ENCODE measurements around the gene CLEC10A. TPM values are rescaled to one million over a fixed set of nuclear protein-coding genes. Genes with fewer than 3 reads are reported as not detected.

The CLEC10A gene
- polyA plus RNA-seq, 1 donor (not counting 4 experiments of a cell fraction or from before 2014, with no cell fraction given) = not detected

DNA sequence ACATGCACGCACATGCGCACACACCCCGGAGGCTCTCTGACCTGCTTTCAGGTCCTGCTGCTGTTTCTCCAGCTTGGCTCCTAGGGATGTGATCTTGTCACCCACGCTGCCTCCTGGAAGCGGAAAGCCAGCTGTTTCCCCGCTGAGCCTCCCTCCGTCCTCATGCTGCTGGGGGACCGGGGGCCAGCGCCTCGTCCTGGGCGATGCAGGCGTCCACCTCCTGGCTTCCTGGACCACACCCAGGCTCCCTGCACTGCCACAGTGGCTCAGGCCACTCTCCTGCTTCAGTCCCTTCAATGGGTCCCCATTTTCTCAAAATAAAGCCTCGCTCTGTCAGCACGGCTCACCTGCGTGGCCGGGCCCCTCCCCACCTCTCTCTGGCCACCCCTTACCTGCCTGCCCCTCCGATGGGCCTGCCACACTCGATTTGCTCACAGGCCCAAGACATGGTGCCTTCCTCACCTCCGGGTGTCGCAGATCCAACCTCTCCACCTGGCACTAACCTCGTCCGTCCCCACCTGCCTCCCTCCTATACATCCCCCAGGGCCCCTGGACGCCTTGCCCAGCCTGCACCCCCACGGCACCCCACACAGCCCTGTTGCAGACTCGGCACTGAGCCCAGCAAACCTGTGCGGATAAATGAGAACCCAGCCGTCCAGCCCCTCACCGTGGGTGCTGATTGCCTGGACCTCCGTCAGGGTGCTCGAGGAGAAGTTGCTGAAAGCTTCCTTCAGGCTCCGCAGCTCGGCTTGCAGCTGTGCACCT is 27.9 kb upstream of the CLEC10A start:
- H3K4me3 ChIP-seq (ENCODE audit: control insufficient read depth in 2 of 3, extremely low read depth in 1 of 3, insufficient read depth in 2 of 3, low read depth in 1 of 3, low read length in 3 of 3) = no peak overlapping the region
- dilution Hi-C loops (cut with MboI; ENCODE audit: extremely low pct_ligation_motif_present, low sequenced_read_pairs) = no loop called here
- no peaks in the 10 kb centered on the region for H3K4me1 ChIP-seq (ENCODE audit: control insufficient read depth, extremely low read depth, insufficient read depth, low read length)
- no peak overlapping the region for H3K9ac ChIP-seq (ENCODE audit: control insufficient read depth, extremely low read depth, insufficient read depth, low read length)
- H3K9me1 ChIP-seq (ENCODE audit: control insufficient read depth, extremely low read depth, insufficient read depth, low read length) = no peaks in the 10 kb centered on the region
- H3K9me3 ChIP-seq (ENCODE audit: control insufficient read depth, low read depth, low read length) = no peaks in the 10 kb centered on the region
- no peak overlapping the region for H3K27ac ChIP-seq (ENCODE audit: control insufficient read depth, insufficient read depth, low read length)
- peaks cover 6% of the 10 kb centered on the region for H3K27me3 ChIP-seq (ENCODE audit: control insufficient read depth, extremely low read depth, insufficient read depth, low read length)
- H4K20me1 ChIP-seq (ENCODE audit: control insufficient read depth, extremely low read depth, insufficient read depth, low read length) = no peaks in the 10 kb centered on the region
- TF ChIP-seq CTCF (optimal IDR thresholded peaks at IDR 0.05 in 1 of 3, IDR thresholded peaks at IDR 0.05 in 1 of 3, conservative IDR thresholded peaks at IDR 0.05 in 1 of 3; ENCODE audit: extremely low read depth in 1 of 3, insufficient read depth in 2 of 3, low read length in 3 of 3) (no peak), EZH2 (IDR thresholded peaks at IDR 0.05; ENCODE audit: low read length) (no peak)
- FAIRE-seq (no peak), DNase-seq (ENCODE audit: low read depth, low spot score) (no peak)
- H2AFZ ChIP-seq (ENCODE audit: control insufficient read depth, low read length) = no peak overlapping the region
- H3K79me2 ChIP-seq (ENCODE audit: control insufficient read depth, insufficient read depth, low read length) = no peaks in the 10 kb centered on the region
- no peaks in the 10 kb centered on the region for H3K36me3 ChIP-seq (ENCODE audit: control insufficient read depth in 2 of 2, extremely low read depth in 1 of 2, insufficient read depth in 2 of 2, low read length in 2 of 2)
- H3K4me2 ChIP-seq (ENCODE audit: control insufficient read depth, extremely low read depth, insufficient read depth, low read depth, low read length) = no peak overlapping the region

DNA sequence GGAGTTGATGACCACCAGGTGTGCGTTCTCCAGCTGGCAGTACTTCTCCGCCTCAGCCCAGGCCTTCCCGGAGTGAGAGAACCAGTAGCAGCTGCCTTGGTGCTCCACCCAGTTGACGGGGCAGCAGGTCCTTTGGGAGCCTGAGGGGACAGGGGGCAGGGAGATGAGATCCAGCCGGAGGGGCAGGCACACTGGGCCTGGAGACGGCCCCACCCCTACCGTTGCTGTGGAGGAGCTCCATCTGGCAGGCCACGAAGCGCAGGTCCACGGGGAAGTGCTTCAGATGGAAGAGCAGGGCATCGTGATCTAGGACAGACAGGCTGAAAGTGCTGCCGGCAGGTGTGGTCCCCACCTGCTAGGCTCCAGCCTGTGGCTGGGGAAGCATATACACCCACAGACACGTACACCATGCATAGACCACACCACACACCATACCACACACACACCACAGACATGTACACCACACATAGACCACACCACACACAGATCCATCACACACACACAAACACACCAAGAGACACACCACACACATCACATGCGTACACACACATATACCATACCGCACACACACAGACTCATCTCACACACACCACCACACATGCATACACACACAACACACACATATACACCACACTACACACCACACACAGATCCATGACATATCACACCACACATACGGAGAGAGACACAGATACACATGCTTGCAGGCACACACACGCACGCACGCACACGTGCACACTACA is 27.1 kb upstream of the CLEC10A start:
- Histone ChIP-seq H3K9me3 (ENCODE audit: control insufficient read depth, low read depth, low read length) (no peaks in the 10 kb centered on the region), H3K4me1 (ENCODE audit: control insufficient read depth, extremely low read depth, insufficient read depth, low read length) (no peaks in the 10 kb centered on the region), H3K27me3 (ENCODE audit: control insufficient read depth, extremely low read depth, insufficient read depth, low read length) (peaks cover 14% of the 10 kb centered on the region), H3K79me2 (ENCODE audit: control insufficient read depth, insufficient read depth, low read length) (no peaks in the 10 kb centered on the region), H4K20me1 (ENCODE audit: control insufficient read depth, extremely low read depth, insufficient read depth, low read length) (no peaks in the 10 kb centered on the region), H3K36me3 (ENCODE audit: control insufficient read depth in 2 of 2, extremely low read depth in 1 of 2, insufficient read depth in 2 of 2, low read length in 2 of 2) (no peaks in the 10 kb centered on the region), H3K27ac (ENCODE audit: control insufficient read depth, insufficient read depth, low read length) (no peak overlapping the region), H2AFZ (ENCODE audit: control insufficient read depth, low read length) (no peak overlapping the region), H3K4me3 (ENCODE audit: control insufficient read depth in 2 of 3, extremely low read depth in 1 of 3, insufficient read depth in 2 of 3, low read depth in 1 of 3, low read length in 3 of 3) (no peak overlapping the region), H3K9me1 (ENCODE audit: control insufficient read depth, extremely low read depth, insufficient read depth, low read length) (no peaks in the 10 kb centered on the region), H3K9ac (ENCODE audit: control insufficient read depth, extremely low read depth, insufficient read depth, low read length) (no peak overlapping the region), H3K4me2 (ENCODE audit: control insufficient read depth, extremely low read depth, insufficient read depth, low read depth, low read length) (no peak overlapping the region)
- FAIRE-seq (no peak), DNase-seq (ENCODE audit: low read depth, low spot score) (no peak)
- dilution Hi-C loops (cut with MboI; ENCODE audit: extremely low pct_ligation_motif_present, low sequenced_read_pairs) = no loop called here
- TF ChIP-seq EZH2 (IDR thresholded peaks at IDR 0.05; ENCODE audit: low read length) (no peak), CTCF (optimal IDR thresholded peaks at IDR 0.05 in 1 of 3, IDR thresholded peaks at IDR 0.05 in 1 of 3, conservative IDR thresholded peaks at IDR 0.05 in 1 of 3; ENCODE audit: extremely low read depth in 1 of 3, insufficient read depth in 2 of 3, low read length in 3 of 3) (no peak)
